Measurements from ENCODE around the gene GEN1.

DNA sequence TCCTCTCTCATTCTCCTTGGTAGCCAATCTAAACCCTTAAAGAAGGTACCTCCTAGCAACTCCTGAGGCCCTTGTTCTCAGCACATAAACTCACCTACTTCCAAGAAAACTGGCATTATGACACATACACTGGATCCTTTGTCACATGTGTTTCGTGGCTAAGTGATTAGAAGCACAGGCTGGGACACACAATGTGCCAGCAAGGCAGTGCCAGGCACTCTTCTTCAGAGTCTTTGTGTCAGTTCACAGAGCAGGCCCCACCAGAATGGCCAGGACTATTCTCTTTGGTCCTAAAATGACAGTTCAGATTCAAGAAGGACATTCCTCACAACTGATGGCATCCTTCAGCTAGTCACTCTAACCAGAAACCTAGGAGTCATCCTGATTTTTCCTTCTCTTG lies 40.6 kb upstream of the GEN1 start:
- no peak for TF ChIP-seq POLR2A (IDR thresholded peaks at IDR 0.05)
- TF ChIP-seq, protein P1, sequence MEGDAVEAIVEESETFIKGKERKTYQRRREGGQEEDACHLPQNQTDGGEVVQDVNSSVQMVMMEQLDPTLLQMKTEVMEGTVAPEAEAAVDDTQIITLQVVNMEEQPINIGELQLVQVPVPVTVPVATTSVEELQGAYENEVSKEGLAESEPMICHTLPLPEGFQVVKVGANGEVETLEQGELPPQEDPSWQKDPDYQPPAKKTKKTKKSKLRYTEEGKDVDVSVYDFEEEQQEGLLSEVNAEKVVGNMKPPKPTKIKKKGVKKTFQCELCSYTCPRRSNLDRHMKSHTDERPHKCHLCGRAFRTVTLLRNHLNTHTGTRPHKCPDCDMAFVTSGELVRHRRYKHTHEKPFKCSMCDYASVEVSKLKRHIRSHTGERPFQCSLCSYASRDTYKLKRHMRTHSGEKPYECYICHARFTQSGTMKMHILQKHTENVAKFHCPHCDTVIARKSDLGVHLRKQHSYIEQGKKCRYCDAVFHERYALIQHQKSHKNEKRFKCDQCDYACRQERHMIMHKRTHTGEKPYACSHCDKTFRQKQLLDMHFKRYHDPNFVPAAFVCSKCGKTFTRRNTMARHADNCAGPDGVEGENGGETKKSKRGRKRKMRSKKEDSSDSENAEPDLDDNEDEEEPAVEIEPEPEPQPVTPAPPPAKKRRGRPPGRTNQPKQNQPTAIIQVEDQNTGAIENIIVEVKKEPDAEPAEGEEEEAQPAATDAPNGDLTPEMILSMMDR (IDR thresholded peaks at IDR 0.05), result no peak
